ENCODE data around the gene MTHFD2.

DNA sequence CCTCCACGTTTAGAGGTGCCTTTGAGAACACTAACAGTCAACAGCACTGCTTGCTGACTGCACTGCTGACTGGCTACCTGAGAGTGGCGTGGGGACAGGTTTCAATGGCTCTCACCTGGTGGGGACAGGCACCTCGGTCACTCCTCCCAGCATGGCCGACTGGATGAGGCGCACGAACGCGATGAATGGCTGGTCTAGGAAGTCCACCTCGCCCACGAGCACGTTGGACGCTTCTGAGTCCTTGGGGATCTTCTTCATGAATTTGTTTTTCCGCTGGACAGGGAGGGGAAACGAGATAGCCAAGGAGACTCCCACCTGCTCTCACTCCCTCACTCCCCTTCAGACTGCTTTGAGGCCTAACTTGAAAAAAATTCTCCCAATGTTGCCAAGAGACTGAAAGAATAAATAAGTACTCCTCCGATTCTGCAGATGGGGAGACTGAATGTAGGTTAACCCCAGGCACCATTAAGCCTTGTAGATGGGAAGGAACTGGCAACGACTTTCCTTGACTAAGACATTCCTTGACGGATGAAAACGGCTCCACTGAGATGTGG lies 57.3 kb downstream of the MTHFD2 start:
- TF ChIP-seq, protein P1, sequence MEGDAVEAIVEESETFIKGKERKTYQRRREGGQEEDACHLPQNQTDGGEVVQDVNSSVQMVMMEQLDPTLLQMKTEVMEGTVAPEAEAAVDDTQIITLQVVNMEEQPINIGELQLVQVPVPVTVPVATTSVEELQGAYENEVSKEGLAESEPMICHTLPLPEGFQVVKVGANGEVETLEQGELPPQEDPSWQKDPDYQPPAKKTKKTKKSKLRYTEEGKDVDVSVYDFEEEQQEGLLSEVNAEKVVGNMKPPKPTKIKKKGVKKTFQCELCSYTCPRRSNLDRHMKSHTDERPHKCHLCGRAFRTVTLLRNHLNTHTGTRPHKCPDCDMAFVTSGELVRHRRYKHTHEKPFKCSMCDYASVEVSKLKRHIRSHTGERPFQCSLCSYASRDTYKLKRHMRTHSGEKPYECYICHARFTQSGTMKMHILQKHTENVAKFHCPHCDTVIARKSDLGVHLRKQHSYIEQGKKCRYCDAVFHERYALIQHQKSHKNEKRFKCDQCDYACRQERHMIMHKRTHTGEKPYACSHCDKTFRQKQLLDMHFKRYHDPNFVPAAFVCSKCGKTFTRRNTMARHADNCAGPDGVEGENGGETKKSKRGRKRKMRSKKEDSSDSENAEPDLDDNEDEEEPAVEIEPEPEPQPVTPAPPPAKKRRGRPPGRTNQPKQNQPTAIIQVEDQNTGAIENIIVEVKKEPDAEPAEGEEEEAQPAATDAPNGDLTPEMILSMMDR (IDR thresholded peaks at IDR 0.05), result no peak
- no peak for TF ChIP-seq POLR2A (IDR thresholded peaks at IDR 0.05)

Data from body of pancreas (tissue), 4 donors.